NCI-H774 (cell line): ENCODE results near the gene DPP9.

ENCODE experiments used
- DNase-seq: peaks from one replicate; lab custom pipeline; 2025; lab: John Stamatoyannopoulos, UW

The DPP9 gene

DNA sequence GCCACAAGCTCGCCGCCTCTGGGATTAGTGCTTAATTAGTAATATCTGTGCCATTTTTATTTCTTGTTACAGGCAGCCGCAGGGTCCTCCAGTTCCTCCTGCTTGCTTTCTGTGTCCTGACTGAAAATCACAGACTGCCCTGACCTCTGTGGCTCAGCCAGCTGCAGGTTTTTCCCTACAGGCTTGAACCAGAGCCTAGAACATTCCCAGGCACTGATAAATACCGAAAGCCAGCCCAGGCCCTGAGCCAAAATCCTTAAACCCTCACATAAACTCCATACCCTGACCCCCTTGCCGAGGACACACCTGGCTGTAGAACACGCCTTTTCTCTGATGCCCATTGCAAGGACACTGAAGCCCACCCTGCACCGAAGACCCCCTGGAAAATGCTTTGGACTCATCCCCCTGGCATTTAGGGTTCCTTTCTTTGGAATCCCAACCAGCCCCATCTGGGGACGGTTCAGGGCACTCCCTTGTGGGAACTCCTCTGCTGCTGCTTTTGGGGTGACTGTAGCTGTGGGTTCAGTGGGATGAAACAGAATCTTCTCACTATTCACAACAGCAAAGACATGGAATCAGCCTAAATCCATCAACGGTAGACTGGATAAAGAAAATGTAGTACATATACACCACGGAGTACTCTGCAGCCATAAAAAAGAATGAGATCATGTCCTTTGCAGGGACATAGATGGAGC is 15.5 kb downstream of the DPP9 start:
- no peak for DNase-seq

DNA sequence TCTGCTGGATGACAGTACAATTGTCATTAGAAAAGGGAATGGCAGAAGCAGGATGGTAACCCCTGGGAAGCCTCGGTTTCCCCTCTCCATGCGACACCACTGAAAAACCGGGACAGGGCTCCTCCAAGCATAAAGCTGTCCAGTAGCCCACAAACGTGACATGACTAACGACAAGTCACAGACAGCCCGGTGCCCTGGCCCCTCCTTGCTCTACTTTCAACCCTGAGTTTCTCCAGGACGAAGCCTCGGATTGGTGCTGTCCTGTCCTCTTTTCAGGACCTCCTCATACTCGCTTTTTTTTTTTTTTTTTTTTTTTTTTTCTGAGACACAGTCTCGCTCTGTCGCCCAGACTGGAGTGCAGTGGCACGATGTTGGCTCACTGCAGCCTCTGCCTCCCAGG is 16.3 kb downstream of the DPP9 start:
- DNase-seq: no peak

DNA sequence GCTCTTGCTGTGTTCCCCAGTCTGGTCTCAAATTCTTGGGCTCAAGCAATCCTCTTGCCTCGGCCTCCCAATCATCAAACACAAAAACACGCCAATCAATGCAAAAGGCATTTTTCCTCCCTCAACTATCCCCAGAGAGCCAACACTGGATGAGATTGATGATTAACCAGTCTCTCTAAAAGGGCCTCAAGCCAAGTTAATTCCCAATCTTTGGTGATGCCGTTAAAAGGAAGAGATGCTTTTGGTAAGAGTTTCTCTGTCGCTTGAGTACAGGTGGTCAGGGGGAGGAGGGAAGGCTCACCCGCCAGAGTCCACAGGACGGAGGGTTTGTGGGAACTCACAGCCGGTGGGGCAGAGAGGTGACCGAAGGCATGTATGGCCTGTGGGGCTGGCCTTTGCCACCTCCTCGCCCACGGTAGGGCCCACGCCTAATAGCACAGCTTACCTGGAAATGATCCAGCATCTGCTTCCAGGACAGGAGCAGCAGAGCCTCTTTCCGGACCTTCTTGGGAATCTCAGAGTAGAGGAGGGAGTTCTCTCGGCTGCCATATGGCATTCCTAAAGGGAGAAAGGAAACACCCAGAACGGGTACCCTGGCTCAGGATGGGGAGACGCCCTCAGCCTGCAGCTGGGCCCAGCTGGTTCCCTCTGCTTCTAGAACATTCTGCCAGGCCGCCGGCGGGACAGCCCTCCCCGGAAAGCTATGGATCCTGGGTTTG is 18.1 kb downstream of the DPP9 start:
- no peak for DNase-seq

DNA sequence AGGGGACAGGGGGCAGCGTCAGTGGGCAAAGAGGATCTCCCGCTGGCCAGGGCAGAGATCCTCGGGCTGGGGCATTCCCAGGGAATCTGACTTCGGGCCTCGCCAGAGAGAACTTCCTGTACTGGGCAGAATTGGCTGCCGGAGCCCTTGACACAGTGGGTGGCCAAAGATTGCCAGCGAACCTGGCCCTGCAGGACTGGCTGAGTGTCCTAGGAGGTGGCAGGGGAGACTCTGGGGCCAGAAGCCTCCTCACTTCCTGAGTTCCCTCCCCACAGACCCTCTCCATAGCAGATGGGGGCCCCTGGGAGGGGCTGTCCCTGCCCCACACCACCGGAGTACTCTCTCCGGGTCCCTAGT is 19.3 kb downstream of the DPP9 start:
- DNase-seq: no peak

DNA sequence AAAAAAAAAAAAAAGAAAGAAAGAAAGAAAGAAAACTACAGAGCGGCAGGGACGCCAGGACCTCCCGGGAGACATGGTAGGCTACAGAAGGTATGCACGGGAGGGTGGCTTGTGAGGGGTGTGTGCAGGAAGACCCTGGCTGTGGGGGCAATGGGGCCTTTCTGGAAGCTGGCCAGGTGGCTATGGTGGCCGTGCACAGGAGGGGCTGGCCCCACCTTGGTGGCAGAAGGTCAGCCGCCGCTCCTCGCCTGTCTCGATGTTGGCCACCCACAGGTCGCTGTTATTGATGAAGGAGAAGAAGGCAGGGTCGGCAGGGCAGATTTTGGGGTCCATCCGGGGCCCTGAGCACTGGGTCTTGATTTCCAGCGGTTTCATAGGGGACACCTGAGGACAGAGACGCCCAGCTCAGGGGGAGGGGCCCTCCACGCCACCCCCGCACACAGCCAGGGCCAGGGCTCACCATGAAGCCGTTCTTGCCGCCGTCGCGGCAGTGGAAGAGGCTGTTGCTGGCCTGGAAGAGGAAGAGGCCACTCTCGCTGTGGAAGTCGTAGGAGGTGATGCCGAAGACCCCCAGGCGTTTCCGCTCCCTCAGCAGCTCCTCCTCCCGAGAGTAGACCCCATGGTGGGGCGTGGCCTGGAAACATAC is 19.8 kb downstream of the DPP9 start:
- DNase-seq: no peak

DNA sequence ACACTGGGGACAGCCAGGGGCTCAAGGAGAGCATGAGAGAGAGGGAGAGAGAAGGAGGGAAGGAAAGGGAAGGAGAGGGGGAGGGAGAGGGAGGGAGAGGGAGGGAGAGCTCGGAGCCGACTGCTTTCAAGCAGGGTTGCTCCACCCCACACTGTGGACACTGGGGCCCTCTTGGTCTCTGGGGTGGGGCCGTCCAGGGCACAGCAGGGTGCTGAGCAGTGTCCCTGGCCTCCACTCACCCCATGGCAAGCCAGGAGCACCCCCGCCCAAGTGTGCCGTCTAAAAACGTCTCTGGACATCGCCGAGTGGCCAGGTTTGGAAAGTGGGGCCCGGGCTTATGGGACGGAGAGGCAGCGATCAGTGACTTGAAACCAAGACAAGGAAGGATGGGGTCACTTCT is 20.9 kb downstream of the DPP9 start:
- DNase-seq: no peak

DNA sequence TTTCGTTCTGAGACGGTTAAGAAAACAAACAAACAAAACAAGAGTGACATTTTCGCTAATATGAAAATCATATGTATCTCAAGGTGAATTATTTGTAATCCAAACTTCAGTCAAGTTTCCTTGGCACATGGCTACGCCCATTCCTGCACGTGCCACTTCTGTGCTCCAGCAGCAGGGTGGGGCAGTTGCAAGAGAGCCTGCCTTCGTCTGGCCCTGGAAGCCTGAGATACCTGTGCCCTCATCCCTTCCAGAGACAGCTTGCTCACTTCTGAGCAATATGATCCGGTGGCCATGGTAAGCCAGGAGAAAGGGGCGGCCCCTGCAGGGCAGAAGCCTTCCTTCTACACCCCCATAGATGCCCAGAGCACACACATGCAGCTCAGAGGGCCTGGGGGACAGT is 22.1 kb downstream of the DPP9 start:
- DNase-seq: no peak

DNA sequence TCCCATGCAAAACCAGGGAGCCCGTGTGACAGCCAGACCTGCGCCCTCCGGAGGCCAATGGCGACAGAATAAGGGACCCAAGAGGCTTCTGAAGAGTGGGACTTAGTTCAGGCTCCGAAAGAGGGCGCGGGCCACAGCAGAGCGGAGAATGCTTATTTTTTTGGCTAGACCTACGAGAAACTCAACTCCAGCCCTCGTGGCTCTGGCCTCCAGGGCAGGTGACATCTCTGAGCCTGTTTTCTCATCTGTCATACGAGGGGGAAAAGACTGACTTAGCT is 23.0 kb downstream of the DPP9 start:
- no peak for DNase-seq

DNA sequence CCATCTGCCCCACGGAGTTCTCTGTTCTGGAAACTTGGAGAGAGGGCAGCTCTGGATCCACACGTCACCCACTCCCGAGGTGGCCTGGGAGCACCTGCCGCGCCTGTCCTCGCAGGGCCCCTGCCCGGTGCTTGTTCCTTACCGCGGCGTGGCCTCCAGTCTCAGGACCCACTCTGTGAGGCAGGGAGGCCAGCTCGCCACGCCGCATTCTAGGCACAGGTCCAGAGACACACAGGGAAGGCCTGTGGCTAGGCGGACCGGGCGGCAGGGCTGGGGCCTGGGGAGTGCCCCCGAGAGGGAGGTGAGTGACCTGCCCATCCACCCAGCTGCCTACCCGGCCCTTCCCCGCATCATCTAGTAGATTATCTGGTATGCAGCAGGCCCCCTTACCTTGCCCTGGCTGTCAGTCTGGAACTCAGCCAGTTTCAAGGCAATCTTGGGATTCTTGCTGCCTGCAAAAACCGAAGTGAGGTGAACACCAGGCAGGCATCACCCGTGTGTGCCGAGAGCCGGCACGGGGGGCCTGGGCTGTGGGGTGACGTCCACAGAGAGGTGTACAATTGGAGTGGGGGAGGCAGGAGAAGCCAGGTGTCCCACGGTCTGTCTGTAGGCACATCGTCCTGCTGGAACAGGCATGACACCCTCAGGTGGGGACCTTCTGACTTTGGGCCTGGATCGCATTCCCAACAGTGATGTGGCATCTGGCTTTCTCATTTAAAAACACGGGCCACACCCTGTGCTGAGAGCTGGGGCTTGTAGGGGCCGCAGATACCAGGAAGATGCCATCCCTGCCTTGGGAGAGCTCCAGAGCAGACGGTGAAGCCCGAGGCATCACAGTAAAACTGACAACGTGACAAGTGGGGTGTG is 23.6 kb downstream of the DPP9 start:
- DNase-seq: no peak

DNA sequence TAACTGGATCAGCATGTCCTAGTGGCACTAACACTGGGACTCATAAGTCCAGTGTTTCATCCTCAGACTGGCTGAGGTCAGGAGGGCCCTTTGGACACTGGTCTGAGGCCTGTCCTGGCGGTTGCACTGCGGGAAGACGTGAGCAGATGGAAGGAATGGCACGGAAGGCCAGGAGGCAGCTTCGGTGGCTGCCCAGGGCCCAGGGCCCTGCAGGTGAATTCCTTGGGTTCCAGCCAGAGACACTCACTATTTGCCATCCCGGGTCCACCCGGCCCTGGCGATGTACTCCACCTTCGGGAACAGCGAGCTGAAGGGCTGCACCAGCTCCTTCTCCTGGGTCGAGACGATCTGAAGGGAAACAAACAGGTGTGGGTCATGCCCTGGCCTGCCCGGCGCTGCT is 26.3 kb downstream of the DPP9 start:
- no peak for DNase-seq

DNA sequence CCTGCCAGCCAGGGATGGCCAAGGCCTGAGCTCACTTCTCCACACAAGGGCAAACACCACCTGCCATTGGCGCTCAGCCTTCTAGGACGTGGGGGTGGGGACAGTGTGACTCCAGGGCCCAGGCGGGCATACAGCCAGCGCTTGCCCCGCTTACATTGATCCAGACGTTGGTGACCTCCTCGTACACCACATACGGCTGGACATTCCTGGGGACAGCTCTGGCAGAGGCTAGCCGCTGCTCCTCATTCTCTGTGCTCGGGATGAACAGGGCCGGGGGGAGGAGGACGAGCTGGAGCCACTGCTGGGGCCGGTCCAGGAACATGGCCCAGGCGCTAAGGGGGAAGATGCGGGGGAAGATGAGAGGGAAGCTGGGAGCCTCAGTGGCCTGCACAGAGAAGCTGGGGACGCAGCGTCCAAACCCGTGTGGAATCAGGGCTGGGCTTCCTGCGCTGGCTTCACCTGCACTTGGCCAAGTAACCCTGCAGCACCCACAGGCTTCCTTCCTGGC is 28.4 kb downstream of the DPP9 start:
- no peak for DNase-seq

DNA sequence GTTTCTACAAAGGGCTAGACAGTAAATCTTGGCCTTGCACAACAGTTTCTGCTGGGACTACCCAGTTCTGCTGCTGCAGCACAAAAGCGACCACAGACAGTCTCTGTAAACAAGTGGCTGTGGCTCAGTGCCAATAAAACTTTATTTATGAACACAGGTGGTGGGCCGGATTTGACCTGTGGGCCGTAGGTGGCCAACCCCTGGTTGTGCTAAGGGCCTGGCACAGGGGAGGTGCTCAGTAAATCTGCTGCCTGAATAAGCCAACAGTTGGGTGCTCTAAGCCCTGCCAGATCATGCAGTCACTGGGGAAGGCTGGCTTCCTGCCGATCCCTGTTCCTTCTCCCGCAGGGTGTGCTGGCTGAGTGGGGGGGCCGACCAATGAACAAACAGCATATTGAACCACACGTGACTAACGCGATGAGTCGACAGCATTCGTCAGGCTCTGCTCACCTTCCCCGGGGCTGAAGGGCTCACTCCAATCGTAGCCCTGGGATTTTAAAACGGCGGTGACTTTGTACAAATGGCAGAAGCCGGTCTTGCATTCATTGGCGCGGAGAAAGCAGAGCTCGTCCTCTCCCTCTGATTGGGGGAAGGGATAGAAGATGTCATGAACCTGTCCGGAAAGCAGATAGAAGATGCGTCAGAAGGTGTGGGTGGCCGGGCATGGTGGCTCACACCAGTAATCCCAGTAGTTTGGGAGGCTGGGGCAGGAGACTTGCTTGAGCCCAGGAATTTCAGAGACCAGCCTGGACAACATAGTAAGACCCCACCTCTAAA is 29.2 kb downstream of the DPP9 start:
- DNase-seq: no peak

DNA sequence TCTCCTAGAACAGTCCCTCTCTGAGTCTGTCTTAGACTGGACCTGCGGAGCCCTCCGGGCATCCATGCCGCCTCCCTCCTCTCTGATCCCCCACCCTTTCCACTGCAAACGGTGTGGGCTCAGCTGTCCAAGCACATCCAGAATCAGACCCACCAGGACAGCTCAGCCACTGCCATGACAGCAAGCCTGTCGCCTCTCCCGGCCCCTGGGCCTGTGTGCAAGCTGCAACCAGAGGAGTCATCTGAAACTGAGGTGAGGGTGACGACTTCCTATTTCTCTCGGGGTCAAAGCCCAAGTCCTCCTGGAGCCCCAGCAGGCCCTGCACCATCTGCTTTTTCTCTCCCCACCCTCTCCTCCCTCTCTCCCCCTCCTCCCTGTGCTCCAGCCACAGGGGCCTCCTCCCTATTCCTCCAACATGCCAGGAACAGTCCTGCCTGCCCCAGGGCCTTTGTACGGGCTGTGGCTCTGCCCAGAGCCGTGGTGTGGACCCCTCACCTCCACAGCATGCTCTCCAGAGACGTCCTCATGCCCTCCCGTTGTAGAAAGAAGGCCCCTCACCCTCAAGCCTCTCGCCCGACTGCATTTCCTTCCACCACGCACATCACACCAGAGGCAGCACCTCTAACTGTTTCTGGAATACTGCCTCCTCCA is 30.0 kb downstream of the DPP9 start:
- no peak for DNase-seq

DNA sequence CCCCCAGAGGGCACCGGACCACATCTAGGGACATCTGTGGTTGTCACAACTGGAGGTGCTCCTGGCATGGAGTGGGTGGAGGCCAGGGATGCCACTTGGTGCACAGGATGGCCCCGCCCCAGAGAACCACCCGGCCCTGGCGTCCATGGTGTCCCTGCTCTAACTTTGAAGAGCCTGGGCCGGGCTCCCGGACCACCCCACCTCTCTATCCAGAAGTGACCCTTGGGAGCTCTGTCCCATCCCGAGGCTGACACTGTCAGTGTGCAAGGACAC is 30.6 kb downstream of the DPP9 start:
- DNase-seq: no peak

DNA sequence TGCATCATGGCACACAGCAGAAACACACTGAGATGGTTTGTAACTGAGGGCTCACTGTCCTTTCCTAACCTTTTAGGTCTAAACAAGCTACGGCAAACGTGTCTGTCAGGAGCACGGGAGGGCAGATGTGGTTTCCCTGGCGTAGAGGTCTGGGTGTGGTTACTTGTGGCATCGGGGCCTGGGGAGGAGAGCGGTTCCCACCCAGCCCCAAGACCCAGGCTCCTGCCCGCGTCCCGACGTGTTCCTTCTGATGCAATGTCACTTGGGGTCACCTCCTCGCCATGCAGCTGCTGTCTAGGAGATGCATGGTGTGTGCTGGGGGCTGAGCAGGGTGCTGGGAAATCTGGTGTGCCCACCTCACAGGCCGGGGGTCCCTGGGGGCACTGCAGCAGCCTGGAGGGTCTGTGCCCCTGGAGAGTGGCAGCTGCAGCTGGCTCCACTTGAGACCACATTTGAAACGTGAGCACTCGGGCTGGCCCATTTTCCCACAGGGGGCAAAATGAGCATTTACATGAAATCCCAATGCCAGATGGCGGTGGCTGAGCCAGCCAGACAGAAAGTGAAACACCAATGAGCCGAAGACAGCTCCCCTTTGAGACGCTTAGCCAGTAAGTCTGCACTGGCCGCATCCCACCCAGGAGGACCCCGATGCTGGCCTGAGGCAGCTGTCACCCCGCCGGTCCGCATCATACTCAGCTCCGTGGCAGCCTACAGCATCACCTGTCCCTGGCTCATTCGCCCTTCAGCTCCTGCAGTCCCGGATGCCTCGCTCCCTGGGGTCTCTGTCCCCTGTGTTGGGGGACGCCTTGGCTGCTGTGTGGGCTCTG is 31.2 kb downstream of the DPP9 start:
- DNase-seq: no peak

DNA sequence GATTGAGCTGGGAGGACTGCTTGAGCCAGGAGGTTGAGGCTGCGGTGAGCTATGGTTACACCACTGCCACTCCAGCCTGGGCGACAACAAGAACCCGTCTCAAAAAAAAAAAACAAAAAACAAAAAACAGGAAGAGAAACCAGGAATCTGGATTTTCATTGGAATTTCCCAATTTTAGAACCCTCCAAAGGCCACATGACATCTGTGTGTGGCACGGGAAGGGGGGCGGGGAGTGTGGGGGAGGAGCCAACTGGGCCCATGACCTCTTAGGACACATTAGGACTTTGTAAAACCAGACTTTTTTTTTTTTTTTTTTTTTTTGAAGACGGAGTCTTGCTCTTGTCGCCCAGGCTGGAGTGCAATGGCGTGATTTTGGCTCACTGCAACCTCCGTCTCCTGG is 32.3 kb downstream of the DPP9 start:
- no peak for DNase-seq

DNA sequence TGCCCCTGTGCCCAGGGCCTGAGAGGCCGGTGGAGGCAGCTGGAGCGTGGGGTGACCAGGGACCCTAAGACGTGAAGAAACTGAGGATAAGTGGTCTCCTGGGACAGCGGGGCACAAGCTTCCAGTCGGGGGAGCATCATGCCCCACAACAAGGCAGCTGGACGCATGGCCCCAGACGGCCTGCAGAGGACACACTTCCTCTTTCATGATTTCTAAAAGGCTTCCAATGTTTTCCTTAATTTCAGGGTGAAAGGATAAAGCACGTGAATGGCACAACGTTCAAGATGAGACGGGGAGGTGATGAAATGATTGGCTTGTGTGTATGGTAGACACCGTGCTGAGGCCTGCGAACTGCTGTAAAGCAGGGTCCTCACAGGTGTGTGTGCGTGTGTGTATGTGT is 33.3 kb downstream of the DPP9 start:
- no peak for DNase-seq

DNA sequence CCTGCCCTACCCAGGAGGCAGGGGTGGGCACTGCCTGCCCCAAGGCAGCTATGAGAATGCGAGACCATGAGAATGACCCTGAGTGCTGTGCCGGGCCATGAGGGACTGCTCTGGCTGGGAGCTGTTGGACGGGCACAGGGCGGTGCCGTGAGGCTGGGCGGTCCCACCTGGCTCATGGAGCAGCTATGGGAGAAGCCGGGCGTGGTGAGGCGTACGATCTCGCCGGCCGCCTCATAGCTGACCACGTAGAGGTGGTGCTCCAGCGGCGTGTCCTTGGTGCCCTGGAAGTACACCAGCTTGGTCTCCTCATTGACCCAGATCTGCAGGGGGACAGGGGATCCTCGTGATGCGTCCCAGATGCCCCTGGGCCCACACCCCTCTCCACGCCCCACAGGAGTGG is 34.2 kb downstream of the DPP9 start:
- no peak for DNase-seq

DNA sequence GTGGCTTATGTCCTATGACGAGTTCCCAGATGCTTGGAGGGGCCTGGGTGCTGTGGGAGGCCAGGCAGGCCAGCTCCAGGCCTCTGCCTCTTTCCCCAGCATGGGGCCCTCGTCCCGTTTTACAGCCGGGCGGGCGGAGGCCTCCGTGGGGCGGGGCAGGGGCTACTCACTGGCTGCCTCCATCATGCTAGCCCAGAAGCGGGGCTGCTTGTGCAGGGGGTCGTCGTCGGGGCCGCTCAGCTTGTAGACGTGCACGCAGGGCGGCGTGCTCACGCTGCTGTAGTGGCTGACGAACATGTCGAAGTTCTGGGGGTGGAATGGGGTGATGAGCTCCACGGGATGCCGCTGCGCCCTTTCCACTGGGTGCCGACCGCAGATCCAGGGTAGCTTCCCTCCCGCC is 35.1 kb downstream of the DPP9 start:
- no peak for DNase-seq

DNA sequence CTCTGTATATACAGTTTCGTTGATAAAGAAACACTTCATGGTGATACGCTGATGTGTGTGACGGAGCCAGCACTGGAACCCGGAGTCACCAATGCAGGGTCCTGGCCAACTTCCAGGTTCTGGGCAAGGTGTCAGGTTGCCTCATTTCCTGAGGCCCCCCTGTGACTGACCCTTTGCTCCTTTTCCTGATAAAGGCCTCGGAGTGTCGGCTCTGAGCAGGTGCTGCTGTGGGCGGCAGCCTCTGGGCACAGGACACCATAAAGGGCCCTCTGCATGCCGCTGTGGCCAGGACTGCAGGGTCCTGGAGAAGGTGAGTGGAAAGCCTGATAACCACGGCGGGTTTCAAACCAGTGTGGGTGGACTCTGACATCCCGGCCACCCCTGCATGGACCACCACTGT is 36.2 kb downstream of the DPP9 start:
- DNase-seq: no peak

DNA sequence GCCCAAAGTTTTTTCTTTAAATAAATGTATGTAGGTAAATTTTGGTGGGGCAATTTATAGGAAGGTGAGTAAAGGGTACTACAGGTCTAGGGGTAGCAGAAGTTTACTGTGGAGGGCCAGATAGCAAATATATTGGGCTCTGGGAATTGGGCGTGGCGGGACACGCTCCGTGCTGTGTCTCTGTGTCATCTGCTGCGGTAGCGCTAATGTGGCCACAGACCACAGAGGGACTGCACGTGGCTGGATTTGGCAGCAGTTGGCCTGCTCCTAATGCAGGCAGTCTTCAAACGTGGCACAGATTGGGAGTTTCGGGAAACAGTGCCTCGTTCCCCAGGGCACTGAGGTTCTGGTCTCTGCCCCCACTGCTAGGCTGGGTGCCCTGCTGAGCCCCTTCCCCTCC is 36.9 kb downstream of the DPP9 start:
- DNase-seq: no peak
